Measurements from ENCODE around the gene SFRP5.

The SFRP5 gene

GRCh38 chr10:97784200-97784810 lies 12.5 kb upstream of the SFRP5 start:
- H3K36me3 ChIP-seq = no peaks in the 10 kb centered on the region
- H3K4me3 ChIP-seq (ENCODE audit: low read depth, low read length) = no peak overlapping the region
- H3K27ac ChIP-seq = no peak overlapping the region
- H3K27me3 ChIP-seq (ENCODE audit: insufficient read depth, low read depth, severe bottlenecking) = no peaks in the 10 kb centered on the region
- DNase-seq = no peak
- no peaks in the 10 kb centered on the region for H3K9me3 ChIP-seq (ENCODE audit: severe bottlenecking)
- no peak for TF ChIP-seq CTCF (IDR thresholded peaks at IDR 0.05; ENCODE audit: low read depth, low read length)

GRCh38 chr10:97782455-97783228 lies 10.8 kb upstream of the SFRP5 start:
- no peak for DNase-seq
- H3K4me3 ChIP-seq (ENCODE audit: low read depth, low read length) = no peak overlapping the region
- no peaks in the 10 kb centered on the region for H3K27me3 ChIP-seq (ENCODE audit: insufficient read depth, low read depth, severe bottlenecking)
- TF ChIP-seq CTCF (IDR thresholded peaks at IDR 0.05; ENCODE audit: low read depth, low read length) = no peak
- H3K9me3 ChIP-seq (ENCODE audit: severe bottlenecking) = no peaks in the 10 kb centered on the region
- H3K36me3 ChIP-seq = no peaks in the 10 kb centered on the region
- H3K27ac ChIP-seq = no peak overlapping the region

GRCh38 chr10:97781618-97782331 lies 10.0 kb upstream of the SFRP5 start:
- Histone ChIP-seq H3K36me3 (no peaks in the 10 kb centered on the region), H3K4me3 (ENCODE audit: low read depth, low read length) (no peak overlapping the region), H3K27ac (no peak overlapping the region), H3K9me3 (ENCODE audit: severe bottlenecking) (no peaks in the 10 kb centered on the region), H3K27me3 (ENCODE audit: insufficient read depth, low read depth, severe bottlenecking) (no peaks in the 10 kb centered on the region)
- no peak for TF ChIP-seq CTCF (IDR thresholded peaks at IDR 0.05; ENCODE audit: low read depth, low read length)
- DNase-seq = no peak

GRCh38 chr10:97780841-97781617 lies 9.2 kb upstream of the SFRP5 start:
- Histone ChIP-seq H3K4me3 (ENCODE audit: low read depth, low read length) (no peak overlapping the region), H3K27ac (no peak overlapping the region), H3K27me3 (ENCODE audit: insufficient read depth, low read depth, severe bottlenecking) (no peaks in the 10 kb centered on the region), H3K36me3 (no peaks in the 10 kb centered on the region), H3K9me3 (ENCODE audit: severe bottlenecking) (no peaks in the 10 kb centered on the region)
- no peak for TF ChIP-seq CTCF (IDR thresholded peaks at IDR 0.05; ENCODE audit: low read depth, low read length)
- DNase-seq = no peak

GRCh38 chr10:97779975-97780374 lies 8.2 kb upstream of the SFRP5 start:
- DNase-seq = no peak
- TF ChIP-seq CTCF (IDR thresholded peaks at IDR 0.05; ENCODE audit: low read depth, low read length) = no peak
- H3K9me3 ChIP-seq (ENCODE audit: severe bottlenecking) = no peaks in the 10 kb centered on the region

More at GRCh38 chr10:97779975-97780374, 8.2 kb upstream of the SFRP5 start:
- Histone ChIP-seq H3K36me3 (no peaks in the 10 kb centered on the region), H3K4me3 (ENCODE audit: low read depth, low read length) (no peak overlapping the region), H3K27me3 (ENCODE audit: insufficient read depth, low read depth, severe bottlenecking) (no peaks in the 10 kb centered on the region), H3K27ac (no peak overlapping the region)

All from WERI-Rb-1 (cell line).